Upper lobe of left lung (tissue), 6 donors: ENCODE results near the gene TGFBR3. TPM values are rescaled to one million over a fixed set of nuclear protein-coding genes. Genes with fewer than 3 reads are reported as not detected.

Experiments
- ATAC-seq, 2 donors: fragments of 200-7000 bp; cut with Tn5 transposase; one replicate each; pipeline ENCODE4 v1.9.1; 2022; ENCODE audit warnings: mild to moderate bottlenecking in 2 of 2, moderate library complexity in 2 of 2; ENCODE audit not compliant: low FRiP score in 2 of 2
- DNase-seq, 2 donors: peaks; one replicate each; pipeline ENCODE4 v3.0.0-alpha.2; 2019 to 2020
- H3K27ac ChIP-seq, 4 donors: fragments of 200-600 bp; sonication (generic); one replicate each; pipeline ENCODE4 v1.5.1; 2016 to 2019
- H3K27me3 ChIP-seq, 4 donors: fragments of 200-600 bp; sonication (generic); one replicate each; pipeline ENCODE4 v1.5.1; 2017 to 2019
- H3K36me3 ChIP-seq, 4 donors: fragments of 200-600 bp; sonication (generic); one replicate each; pipeline ENCODE4 v1.5.1; 2016 to 2019
- H3K4me1 ChIP-seq, 4 donors: fragments of 200-600 bp; sonication (generic); one replicate each; pipeline ENCODE4 v1.5.1; 2018 to 2019
- H3K4me3 ChIP-seq, 4 donors: fragments of 200-600 bp; sonication (generic); one replicate each; pipeline ENCODE4 v1.5.1; 2017 to 2019; ENCODE audit warnings: mild to moderate bottlenecking in 2 of 4, moderate library complexity in 1 of 4
- H3K9me3 ChIP-seq, 4 donors: fragments of 200-600 bp; sonication (generic); one replicate each; pipeline ENCODE4 v1.5.1; 2018 to 2019
- CTCF ChIP-seq, 6 experiments: fragments of 450-650 bp in 4 of 6; fragments of 200-600 bp in 2 of 6; sonication (generic) in 2 of 6; IDR thresholded peaks; one replicate each; pipeline ENCODE4 v1.5.1; 2016 to 2019; ENCODE audit warnings: antibody characterized with exemption in 6 of 6
- EP300 ChIP-seq, 4 donors: sonication (generic); formaldehyde crosslinking; IDR thresholded peaks; one replicate each; pipeline ENCODE4 v1.5.1; 2017; ENCODE audit warnings: antibody characterized with exemption in 4 of 4, control low read depth in 2 of 4
- POLR2A ChIP-seq, 4 donors: fragments of 450-650 bp; IDR thresholded peaks; one replicate each; pipeline ENCODE4 v1.5.1; 2016 to 2017; ENCODE audit warnings: antibody characterized with exemption in 4 of 4, mild to moderate bottlenecking in 2 of 4
- POLR2AphosphoS5 ChIP-seq, 2 donors: sonication (generic); formaldehyde crosslinking; IDR thresholded peaks; one replicate each; pipeline ENCODE4 v1.5.1; 2017; ENCODE audit warnings: antibody characterized with exemption in 2 of 2
- WGBS, 2 donors: methylation state at CpG; one replicate each; pipeline ENCODE4 v1.1.5; 2017 to 2018; 5-methylcytosine and 5-hydroxymethylcytosine counted together
- total RNA-seq, 6 donors: library from RNA; depleted of rRNA in 4 of 6; stranded (reverse); fragments of >200 nt in 4 of 6; gene quantifications; one replicate each; pipeline versions ENCODE4 v1.1.0 to v1.2.1, GENCODE V29; 2016 to 2021
- donor health status: DM: no; HTN: no; CAD: no; lungs with moderate emphysema.
- donor health status: DM: no; HTN: yes; CAD: no; lungs with severe emphysema.

The TGFBR3 gene
- total RNA-seq, 6 donors from 2014 or later, result 33.5 to 78.3 (median 57.1) TPM

GRCh38 chr1:91683598-91683951, 202.4 kb downstream of the TGFBR3 start:
- Histone ChIP-seq H3K27ac (peak overlapping the region in 3 of 4 donors; percentile 8 to 76 (median 68)), H3K27me3 (no peaks in the 10 kb centered on the region), H3K9me3 (no peaks in the 10 kb centered on the region), H3K36me3 (peaks cover 0 to 18% (median 3%) of the 10 kb centered on the region in 4 donors), H3K4me1 (peaks cover 22 to 48% (median 28%) of the 10 kb centered on the region in 4 donors), H3K4me3 (no peak overlapping the region)
- ATAC-seq (peak; percentile 43 to 65), DNase-seq (peak in 1 of 2 donors; percentile 24)
- WGBS, 2 donors, result 64 to 69% methylated on average over 7 to 10 of the region's 10 CpGs
- TF ChIP-seq EP300 (IDR thresholded peaks at IDR 0.05) (no peak), POLR2AphosphoS5 (IDR thresholded peaks at IDR 0.05) (no peak), CTCF (IDR thresholded peaks at IDR 0.05) (no peak), POLR2A (IDR thresholded peaks at IDR 0.05) (no peak)

- TF ChIP-seq CTCF (IDR thresholded peaks at IDR 0.05) (no peak), POLR2A (IDR thresholded peaks at IDR 0.05) (no peak), POLR2AphosphoS5 (IDR thresholded peaks at IDR 0.05) (no peak), EP300 (IDR thresholded peaks at IDR 0.05) (no peak)
- WGBS, 2 donors, result 72 to 92% methylated on average over 3 of the region's 3 CpGs
- Histone ChIP-seq H3K4me3 (no peak overlapping the region), H3K27ac (peak overlapping the region in 2 of 4 donors; percentile 68 to 76), H3K27me3 (no peaks in the 10 kb centered on the region), H3K4me1 (peaks cover 22 to 43% (median 26%) of the 10 kb centered on the region in 4 donors), H3K9me3 (no peaks in the 10 kb centered on the region), H3K36me3 (peaks cover 0 to 18% (median 3%) of the 10 kb centered on the region in 4 donors)
- ATAC-seq (no peak), DNase-seq (no peak)
These were observed 202.9 kb downstream of the TGFBR3 start for GRCh38 chr1:91682882-91683597.

- TF ChIP-seq POLR2AphosphoS5 (IDR thresholded peaks at IDR 0.05) (no peak), POLR2A (IDR thresholded peaks at IDR 0.05) (no peak), EP300 (IDR thresholded peaks at IDR 0.05) (no peak)
- H3K27me3 ChIP-seq, result no peaks in the 10 kb centered on the region
- H3K4me1 ChIP-seq, result peaks cover 16 to 23% (median 20%) of the 10 kb centered on the region in 4 donors
- DNase-seq (no peak), ATAC-seq (no peak)
- no peak overlapping the region for H3K27ac ChIP-seq
- peaks cover 0 to 18% (median 3%) of the 10 kb centered on the region in 4 donors for H3K36me3 ChIP-seq
- no peak overlapping the region for H3K4me3 ChIP-seq
- 93% methylated on average over 4 of the region's 4 CpGs for WGBS, 2 donors
- H3K9me3 ChIP-seq, result no peaks in the 10 kb centered on the region
These were observed 205.3 kb downstream of the TGFBR3 start for GRCh38 chr1:91680556-91681155.

GRCh38 chr1:91679446-91679845, 206.5 kb downstream of the TGFBR3 start:
- H3K36me3 ChIP-seq, result peaks cover 0 to 18% (median 3%) of the 10 kb centered on the region in 4 donors
- DNase-seq, result no peak
- peaks cover 6 to 17% (median 9%) of the 10 kb centered on the region in 4 donors for H3K4me1 ChIP-seq
- no peaks in the 10 kb centered on the region for H3K9me3 ChIP-seq
- ATAC-seq, result no peak
- H3K27ac ChIP-seq, result no peak overlapping the region
- no peak overlapping the region for H3K4me3 ChIP-seq
- 96 to 98% methylated on average over 4 of the region's 4 CpGs for WGBS, 2 donors
- no peak for TF ChIP-seq POLR2A (IDR thresholded peaks at IDR 0.05)
- no peak for TF ChIP-seq EP300 (IDR thresholded peaks at IDR 0.05)
- TF ChIP-seq CTCF (IDR thresholded peaks at IDR 0.05), result no peak
- TF ChIP-seq POLR2AphosphoS5 (IDR thresholded peaks at IDR 0.05), result no peak
- H3K27me3 ChIP-seq, result no peaks in the 10 kb centered on the region

GRCh38 chr1:91676030-91676429, 209.9 kb downstream of the TGFBR3 start:
- Histone ChIP-seq H3K36me3 (peaks cover 0 to 5% (median 0%) of the 10 kb centered on the region in 4 donors), H3K9me3 (no peaks in the 10 kb centered on the region), H3K4me1 (no peaks in the 10 kb centered on the region), H3K27me3 (no peaks in the 10 kb centered on the region), H3K27ac (no peak overlapping the region), H3K4me3 (no peak overlapping the region)
- DNase-seq, result no peak
- no peak for ATAC-seq
- TF ChIP-seq EP300 (IDR thresholded peaks at IDR 0.05) (no peak), POLR2A (IDR thresholded peaks at IDR 0.05) (no peak), POLR2AphosphoS5 (IDR thresholded peaks at IDR 0.05) (no peak), CTCF (IDR thresholded peaks at IDR 0.05) (no peak)
- 91 to 100% methylated on average over 2 of the region's 2 CpGs for WGBS, 2 donors
